Umbilical cord (tissue), 2 donors: Measurements from ENCODE around the gene NHSL2. TPM values are rescaled to one million over a fixed set of nuclear protein-coding genes. Genes with fewer than 3 reads are reported as not detected.
"Not testable (repeated sequence)": the region's sequence is repeated elsewhere in the genome, so short reads cannot be mapped to it uniquely, and the experiment has no call there.

Experiments
- DNase-seq: peaks from one replicate; pipeline ENCODE4 v3.0.0-alpha.2; 2015; ENCODE audit warnings: low spot score
- total RNA-seq: library from RNA; depleted of rRNA; stranded (reverse); fragments of >200 nt; gene quantifications from one replicate; pipeline ENCODE4 v1.2.3, GENCODE V29; 2014; ENCODE audit warnings: low replicate concordance; ENCODE audit not compliant: insufficient read depth

NHSL2 gene
- total RNA-seq, 1 donor from 2014 or later = 25.3 TPM

GRCh38 chrX:72040506-72040905 lies 129.9 kb downstream of the NHSL2 start:
- DNase-seq = no peak

GRCh38 chrX:72041176-72041575 lies 130.5 kb downstream of the NHSL2 start:
- DNase-seq = peak; percentile 31

- DNase-seq = peak; percentile 59
Measured at GRCh38 chrX:72041871-72042851, 131.5 kb downstream of the NHSL2 start.

- no peak for DNase-seq
Measured at GRCh38 chrX:72042852-72043248, 132.2 kb downstream of the NHSL2 start.

GRCh38 chrX:72043636-72044035 lies 133.0 kb downstream of the NHSL2 start:
- DNase-seq = no peak

- no peak for DNase-seq
Measured at GRCh38 chrX:72045141-72045540, 134.5 kb downstream of the NHSL2 start.

GRCh38 chrX:72045552-72046277 lies 135.1 kb downstream of the NHSL2 start:
- DNase-seq = peak; percentile 60

GRCh38 chrX:72046447-72046846 lies 135.8 kb downstream of the NHSL2 start:
- no peak for DNase-seq

GRCh38 chrX:72048510-72049455 lies 138.1 kb downstream of the NHSL2 start:
- no peak for DNase-seq

- DNase-seq = no peak
Measured at GRCh38 chrX:72050011-72050410, 139.4 kb downstream of the NHSL2 start.

GRCh38 chrX:72051589-72051988 lies 140.9 kb downstream of the NHSL2 start:
- DNase-seq = no peak

GRCh38 chrX:72052415-72053090 lies 141.9 kb downstream of the NHSL2 start:
- no peak for DNase-seq

- DNase-seq = no peak
Measured at GRCh38 chrX:72053508-72053907, 142.9 kb downstream of the NHSL2 start.

GRCh38 chrX:72054779-72055489 lies 144.3 kb downstream of the NHSL2 start:
- DNase-seq = no peak

- DNase-seq = no peak
Measured at GRCh38 chrX:72057331-72057730, 146.7 kb downstream of the NHSL2 start.

- DNase-seq = no peak
Measured at GRCh38 chrX:72057849-72058248, 147.2 kb downstream of the NHSL2 start.

GRCh38 chrX:72058346-72058745 lies 147.7 kb downstream of the NHSL2 start:
- not testable (repeated sequence) for DNase-seq

- DNase-seq = no peak
Measured at GRCh38 chrX:72060196-72060920, 149.7 kb downstream of the NHSL2 start.

GRCh38 chrX:72060921-72061490 lies 150.4 kb downstream of the NHSL2 start:
- no peak for DNase-seq
